Measurements from ENCODE around the gene FCHSD1.
A peak's percentile ranks its signal among the peaks of the same experiment; 100 is the strongest.

FCHSD1 gene

DNA sequence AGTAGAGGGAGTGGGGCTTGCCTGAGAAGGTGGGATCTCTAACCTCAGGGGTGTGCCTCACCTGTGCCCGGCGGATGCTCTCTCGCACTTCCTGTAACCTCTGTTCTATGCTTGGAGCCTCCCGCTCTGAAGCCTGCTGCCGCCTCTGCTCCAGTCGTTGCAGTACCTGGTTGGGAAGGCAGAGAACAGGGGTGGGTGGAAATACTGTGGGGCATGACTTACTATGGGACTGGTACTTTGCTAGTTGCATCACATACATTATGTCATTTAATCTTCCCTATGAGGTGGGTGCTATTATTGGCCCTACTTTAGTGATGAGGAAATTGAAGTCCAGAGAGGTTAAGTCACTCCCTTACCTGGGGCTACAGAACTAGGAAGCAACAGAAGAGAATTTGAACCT, 5.2 kb downstream of the FCHSD1 start:
- no peak for DNase-seq (ENCODE audit: low read depth in 4 of 4, low spot score in 1 of 4)

GRCh38 chr5:141641634-141642267, 9.5 kb downstream of the FCHSD1 start:
- DNase-seq (ENCODE audit: low read depth in 4 of 4, low spot score in 1 of 4): no peak

DNA sequence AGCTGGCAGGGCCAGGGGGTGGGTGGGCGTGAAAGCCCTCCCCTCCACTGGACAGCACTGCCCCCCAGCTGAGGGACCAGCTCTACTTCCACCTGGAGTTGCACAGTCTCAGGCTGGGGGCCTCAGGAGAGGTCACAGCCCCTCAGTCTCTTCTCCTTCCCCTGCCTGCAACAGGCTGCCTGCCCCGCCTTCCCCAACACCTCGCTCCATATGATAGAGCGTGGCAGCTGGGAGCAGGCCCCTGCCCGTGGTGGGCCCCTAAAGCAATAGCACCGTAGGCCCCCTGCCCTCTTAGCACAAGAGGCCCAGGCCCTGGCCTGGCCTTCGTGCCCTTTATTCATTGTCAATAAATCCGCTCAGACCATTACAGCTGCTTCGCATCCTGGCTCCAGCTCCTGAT, 10.5 kb downstream of the FCHSD1 start:
- DNase-seq (ENCODE audit: low read depth in 4 of 4, low spot score in 1 of 4): no peak

DNA sequence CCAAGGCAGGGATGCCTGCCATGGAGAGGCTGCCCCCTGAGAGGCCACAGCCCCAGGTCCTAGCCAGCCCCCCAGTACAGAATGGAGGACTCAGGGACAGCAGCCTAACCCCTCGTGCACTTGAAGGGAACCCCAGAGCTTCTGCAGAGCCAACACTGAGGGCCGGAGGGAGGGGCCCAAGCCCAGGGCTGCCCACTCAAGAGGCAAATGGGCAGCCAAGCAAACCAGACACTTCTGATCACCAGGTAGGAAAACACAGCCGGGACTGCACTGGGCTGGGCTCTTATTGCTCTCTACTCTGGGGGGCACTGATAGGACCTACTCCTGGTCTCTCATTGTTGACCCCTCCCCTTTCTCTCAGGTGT, 11.2 kb downstream of the FCHSD1 start:
- no peak for DNase-seq (ENCODE audit: low read depth in 4 of 4, low spot score in 1 of 4)

DNA sequence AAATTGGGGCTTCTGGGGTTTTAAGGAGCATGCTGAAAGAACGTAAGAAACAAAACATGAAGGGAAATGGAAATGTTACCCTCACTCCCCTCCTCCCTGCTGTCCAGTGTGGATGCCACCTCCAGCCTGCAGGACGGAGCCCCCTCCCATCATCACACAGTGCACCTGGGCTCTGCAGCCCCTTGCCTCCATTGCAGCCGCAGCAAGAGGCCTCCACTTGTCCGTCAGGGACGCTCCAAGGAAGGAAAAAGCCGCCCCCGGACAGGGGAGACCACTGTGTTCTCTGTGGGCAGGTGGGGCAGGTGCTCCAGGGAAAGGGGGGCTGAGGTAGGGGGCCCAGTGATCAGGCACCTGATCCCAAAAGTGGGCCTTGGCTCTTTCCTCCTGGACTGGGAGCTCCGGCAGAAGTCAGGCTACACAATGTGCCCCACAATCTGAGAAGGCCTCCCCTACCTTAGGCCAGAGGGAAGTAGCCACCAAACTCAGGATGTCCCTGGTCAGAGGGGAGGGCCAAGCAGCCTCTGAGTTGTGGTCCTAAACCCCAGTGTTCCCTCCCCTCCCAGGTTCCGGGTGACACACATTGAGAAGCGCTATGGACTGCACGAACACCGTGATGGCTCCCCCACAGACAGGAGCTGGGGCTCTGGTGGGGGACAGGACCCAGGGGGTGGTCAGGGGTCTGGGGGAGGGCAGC, 11.7 kb downstream of the FCHSD1 start:
- DNase-seq (ENCODE audit: low read depth in 4 of 4, low spot score in 1 of 4): no peak

- no peak for DNase-seq (ENCODE audit: low read depth in 4 of 4, low spot score in 1 of 4)
Measured at GRCh38 chr5:141638771-141639170, 12.4 kb downstream of the FCHSD1 start.

DNA sequence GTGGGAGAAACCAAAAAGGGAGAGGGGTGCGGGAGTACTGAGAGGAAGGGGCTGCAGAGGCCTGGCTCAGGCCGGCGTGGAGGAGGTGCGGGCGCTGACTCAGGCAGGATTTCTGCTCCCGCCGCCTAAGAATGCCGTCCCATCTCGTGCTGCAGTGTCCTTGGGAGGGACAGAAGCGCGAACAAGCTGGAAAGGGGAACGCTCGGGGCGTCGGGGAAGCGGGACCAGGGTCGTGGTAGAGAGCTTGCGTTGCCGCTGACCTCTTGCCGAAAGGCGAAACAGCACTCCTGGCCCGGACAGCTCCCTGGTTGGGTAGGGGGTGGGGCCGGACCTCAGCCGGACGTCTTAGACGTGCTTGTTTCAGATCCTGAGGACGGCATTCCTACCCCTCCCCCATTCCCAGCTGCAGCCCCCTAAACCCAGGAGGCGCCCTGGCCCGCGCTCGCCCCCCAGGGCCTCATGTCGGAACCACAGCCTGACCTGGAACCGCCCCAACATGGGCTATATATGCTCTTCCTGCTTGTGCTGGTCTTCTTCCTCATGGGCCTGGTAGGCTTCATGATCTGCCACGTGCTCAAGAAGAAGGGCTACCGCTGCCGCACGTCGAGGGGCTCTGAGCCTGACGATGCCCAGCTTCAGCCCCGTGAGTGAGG, 13.3 kb downstream of the FCHSD1 start:
- peak in 2 of 4 experiments; percentile 32 to 42 for DNase-seq (ENCODE audit: low read depth in 4 of 4, low spot score in 1 of 4)

DNA sequence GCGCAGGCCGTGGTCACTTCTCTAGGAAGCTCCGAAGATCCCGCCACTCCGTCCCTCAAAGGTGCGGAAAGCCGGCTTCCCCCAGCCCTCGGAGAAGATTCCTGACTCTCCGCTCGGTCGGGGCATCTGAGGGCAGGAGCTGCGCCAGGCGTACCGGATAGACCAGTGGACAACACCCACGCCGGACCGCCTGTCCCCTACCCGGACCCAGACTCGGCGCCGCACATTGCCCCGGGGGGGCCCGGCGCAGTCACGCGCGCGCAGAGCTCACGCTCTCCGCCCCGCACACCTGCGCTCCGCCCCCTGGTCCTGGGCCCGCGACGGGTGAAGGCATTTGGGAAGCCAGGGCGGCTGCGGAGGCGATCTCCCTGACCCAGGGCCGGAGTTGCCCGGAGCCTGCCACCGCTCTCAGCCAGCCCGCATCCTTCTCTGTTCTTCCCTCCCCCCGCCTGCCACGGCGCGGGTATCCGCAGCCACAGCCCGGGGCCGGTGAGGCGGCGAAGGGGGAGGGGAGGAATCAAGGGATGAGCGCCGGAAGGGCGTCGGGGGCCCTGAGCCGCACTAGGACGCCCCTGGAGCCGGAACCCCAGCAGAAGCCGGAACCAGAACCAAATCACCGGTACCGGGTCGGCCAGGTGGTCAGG, 14.0 kb downstream of the FCHSD1 start:
- peak in 2 of 4 experiments; percentile 43 to 58 for DNase-seq (ENCODE audit: low read depth in 4 of 4, low spot score in 1 of 4)

GRCh38 chr5:141636413-141637122, 14.7 kb downstream of the FCHSD1 start, which contains the start of the genes HDAC3 and RELL2:
Gene HDAC3, minus strand, starts transcription at chr5:141636849. Its CDS starts 59 bp downstream, at chr5:141636790.
Gene RELL2, plus strand, starts transcription at chr5:141636997. Its CDS starts 1,229 bp downstream, at chr5:141638226.
- DNase-seq (ENCODE audit: low read depth in 4 of 4, low spot score in 1 of 4): peak; percentile 84 to 97 (median 92)

- no peak for DNase-seq (ENCODE audit: low read depth in 4 of 4, low spot score in 1 of 4)
Measured at GRCh38 chr5:141636106-141636412, 15.2 kb downstream of the FCHSD1 start.

GRCh38 chr5:141635646-141636045, 15.6 kb downstream of the FCHSD1 start:
- no peak for DNase-seq (ENCODE audit: low read depth in 4 of 4, low spot score in 1 of 4)

DNA sequence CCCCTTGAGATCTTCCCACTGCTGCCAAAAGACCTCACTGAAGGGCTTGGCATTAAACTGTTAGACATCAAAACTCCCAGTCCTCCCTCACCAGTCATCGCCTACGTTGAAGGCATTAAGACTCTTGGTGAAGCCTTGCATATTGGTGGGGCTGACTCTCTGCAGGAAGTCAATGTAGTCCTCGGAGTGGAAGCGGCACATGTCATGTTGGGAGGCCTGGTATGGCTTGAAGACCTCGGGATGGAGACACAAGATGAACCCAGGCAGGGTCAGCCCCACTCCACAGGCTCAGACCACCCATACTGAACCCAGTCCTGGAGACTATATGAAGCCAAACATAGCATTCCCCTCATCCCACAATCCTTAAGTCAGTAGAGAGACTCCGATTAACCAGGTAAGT, 16.5 kb downstream of the FCHSD1 start:
- DNase-seq (ENCODE audit: low read depth in 4 of 4, low spot score in 1 of 4): no peak

DNA sequence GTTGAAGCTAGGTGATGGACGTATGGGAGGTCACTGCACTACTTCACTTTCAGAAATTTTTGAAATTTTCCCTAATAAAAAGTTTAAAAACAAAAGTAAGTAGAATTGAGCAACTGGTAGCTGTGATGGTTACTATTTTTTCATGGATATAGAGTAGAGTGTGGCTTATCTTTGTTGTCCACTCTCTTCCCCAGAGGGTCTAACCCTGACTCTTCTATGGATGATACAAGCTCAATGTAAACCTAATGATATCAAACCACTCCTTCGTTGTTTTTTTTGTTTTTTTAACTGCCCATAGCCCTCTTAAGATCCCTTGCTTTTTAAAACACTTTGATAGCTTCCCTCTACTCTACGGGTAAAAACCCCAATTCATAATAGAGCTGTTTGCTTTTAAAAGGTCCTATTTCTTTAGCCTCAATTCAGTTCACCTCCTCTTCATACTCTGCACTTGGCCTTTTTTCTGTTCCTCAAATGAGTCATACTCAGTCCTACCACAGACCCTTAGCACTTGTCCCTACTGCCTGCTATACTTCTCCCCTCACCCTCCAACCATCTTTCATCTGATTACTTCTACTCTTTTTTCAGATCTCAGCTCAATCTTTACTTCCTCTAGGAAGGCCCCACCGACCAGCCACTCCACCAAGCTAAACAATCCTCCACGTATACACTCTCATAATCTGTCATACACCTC, 17.2 kb downstream of the FCHSD1 start:
- DNase-seq (ENCODE audit: low read depth in 4 of 4, low spot score in 1 of 4): no peak

- DNase-seq (ENCODE audit: low read depth in 4 of 4, low spot score in 1 of 4): no peak
Measured at GRCh38 chr5:141632650-141633049, 18.6 kb downstream of the FCHSD1 start.

GRCh38 chr5:141630570-141631140, 20.6 kb downstream of the FCHSD1 start:
- no peak for DNase-seq (ENCODE audit: low read depth in 4 of 4, low spot score in 1 of 4)

DNA sequence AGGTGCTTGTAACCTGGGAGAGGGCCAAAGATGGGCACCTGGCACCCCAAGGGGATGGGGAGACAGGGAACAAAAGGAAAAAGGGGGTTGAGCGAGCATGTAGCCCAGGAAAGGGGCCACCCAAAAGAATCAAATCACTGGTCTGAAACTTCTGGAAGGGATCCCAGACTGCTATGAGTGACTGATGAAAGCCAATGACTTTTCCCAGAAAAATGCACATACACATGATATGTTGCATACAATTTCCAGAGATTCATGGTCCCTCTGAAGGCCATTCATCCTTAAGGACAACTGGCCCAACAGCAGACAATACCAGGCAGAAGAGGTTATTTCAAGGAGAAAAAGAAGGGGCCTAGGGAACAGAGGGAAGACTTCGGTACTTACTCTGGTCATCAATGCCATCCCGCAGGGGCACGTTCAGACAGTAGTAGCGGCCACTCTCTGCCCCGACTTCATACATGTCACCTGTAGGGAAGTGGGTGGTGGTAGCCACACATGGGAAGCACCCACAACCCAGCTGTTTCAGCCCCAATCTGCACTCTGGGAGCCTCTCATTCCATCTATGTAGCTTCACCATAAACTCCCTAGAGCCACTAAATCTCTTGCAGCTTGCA, 22.9 kb downstream of the FCHSD1 start:
- no peak for DNase-seq (ENCODE audit: low read depth in 4 of 4, low spot score in 1 of 4)

GRCh38 chr5:141623611-141624010, 27.6 kb downstream of the FCHSD1 start:
- no peak for DNase-seq (ENCODE audit: low read depth in 4 of 4, low spot score in 1 of 4)

GRCh38 chr5:141623186-141623585, 28.0 kb downstream of the FCHSD1 start:
- DNase-seq (ENCODE audit: low read depth in 4 of 4, low spot score in 1 of 4): no peak

GRCh38 chr5:141618804-141619554, 32.2 kb downstream of the FCHSD1 start, which contains the start of gene DIAPH1:
Gene DIAPH1, minus strand, starts transcription at chr5:141619000. Its CDS starts 86 bp downstream, at chr5:141618914.
- peak; percentile 98 to 100 (median 98) for DNase-seq (ENCODE audit: low read depth in 4 of 4, low spot score in 1 of 4)
